Type B pancreatic cell (in vitro differentiated cells): Measurements from ENCODE around the gene POLL. TPM values are rescaled to one million over a fixed set of nuclear protein-coding genes. Genes with fewer than 3 reads are reported as not detected.

ENCODE experiments used
- DNase-seq: peaks from one replicate; pipeline ENCODE4 v3.0.0; 2021; ENCODE audit warnings: mixed read lengths; ENCODE audit not compliant: unreplicated experiment; ENCODE audit errors: extremely low spot score
- H3K27ac Mint-ChIP-seq: 2 replicates; pipeline ENCODE4 v1.8.0; 2021; ENCODE audit warnings: mild to moderate bottlenecking, mixed read lengths
- H3K27me3 Mint-ChIP-seq: 2 replicates; pipeline ENCODE4 v1.8.0; 2021; ENCODE audit warnings: mixed read lengths
- H3K36me3 Mint-ChIP-seq: 2 replicates; pipeline ENCODE4 v1.8.0; 2021; ENCODE audit warnings: mixed read lengths
- H3K4me1 Mint-ChIP-seq: one replicate; pipeline ENCODE4 v1.8.0; 2021; ENCODE audit warnings: mixed read lengths; ENCODE audit not compliant: unreplicated experiment
- H3K4me3 Mint-ChIP-seq: 2 replicates; pipeline ENCODE4 v1.8.0; 2021; ENCODE audit warnings: mild to moderate bottlenecking, mixed read lengths
- H3K9me3 Mint-ChIP-seq: 2 replicates; pipeline ENCODE4 v1.8.0; 2021; ENCODE audit warnings: mixed read lengths
- CTCF ChIP-seq: fragments of 200-600 bp; sonication (generic); conservative IDR thresholded peaks from 2 replicates; pipeline ENCODE4 v1.5.0; 2021; ENCODE audit warnings: antibody characterized with exemption, mild to moderate bottlenecking
- total RNA-seq: library from RNA; stranded (reverse); gene quantifications from 2 replicates; pipeline ENCODE4 v1.2.1, GENCODE V29; 2021; ENCODE audit warnings: low replicate concordance

Gene POLL
- total RNA-seq, 1 donor from 2014 or later, result 39.3 TPM

- Mint-ChIP-seq H3K4me3 (no peak overlapping the region), H3K27ac (no peak overlapping the region), H3K36me3 (no peaks in the 10 kb centered on the region), H3K9me3 (no peaks in the 10 kb centered on the region), H3K4me1 (no peaks in the 10 kb centered on the region), H3K27me3 (no peaks in the 10 kb centered on the region)
- TF ChIP-seq CTCF, result no peak
- no peak for DNase-seq
These were observed 9.9 kb downstream of the POLL start for GRCh38 chr10:101578192-101578591.

- no peak for TF ChIP-seq CTCF
- Mint-ChIP-seq H3K9me3 (no peaks in the 10 kb centered on the region), H3K27ac (no peak overlapping the region), H3K4me1 (no peaks in the 10 kb centered on the region), H3K36me3 (no peaks in the 10 kb centered on the region), H3K4me3 (no peak overlapping the region), H3K27me3 (peaks cover 5% of the 10 kb centered on the region)
- DNase-seq, result no peak
These were observed 10.8 kb downstream of the POLL start for GRCh38 chr10:101577121-101577871.

GRCh38 chr10:101576211-101576863 is 11.7 kb downstream of the POLL start:
- Mint-ChIP-seq H3K4me3 (no peak overlapping the region), H3K4me1 (no peaks in the 10 kb centered on the region), H3K9me3 (no peaks in the 10 kb centered on the region), H3K27me3 (peaks cover 12% of the 10 kb centered on the region), H3K36me3 (no peaks in the 10 kb centered on the region), H3K27ac (no peak overlapping the region)
- no peak for TF ChIP-seq CTCF
- DNase-seq, result no peak

GRCh38 chr10:101575580-101576210 is 12.4 kb downstream of the POLL start:
- Mint-ChIP-seq H3K27ac (no peak overlapping the region), H3K4me1 (no peaks in the 10 kb centered on the region), H3K4me3 (no peak overlapping the region), H3K36me3 (no peaks in the 10 kb centered on the region), H3K9me3 (no peaks in the 10 kb centered on the region), H3K27me3 (peaks cover 17% of the 10 kb centered on the region)
- TF ChIP-seq CTCF, result no peak
- no peak for DNase-seq

GRCh38 chr10:101575091-101575490 is 13.0 kb downstream of the POLL start:
- no peak for DNase-seq
- no peak overlapping the region for H3K4me3 Mint-ChIP-seq
- H3K27ac Mint-ChIP-seq, result no peak overlapping the region
- peaks cover 20% of the 10 kb centered on the region for H3K27me3 Mint-ChIP-seq
- no peaks in the 10 kb centered on the region for H3K9me3 Mint-ChIP-seq
- H3K4me1 Mint-ChIP-seq, result no peaks in the 10 kb centered on the region
- TF ChIP-seq CTCF, result no peak
- H3K36me3 Mint-ChIP-seq, result no peaks in the 10 kb centered on the region
